Cardiac fibroblast (primary cell): ENCODE results near the gene LIX1L.

Experiments
- DNase-seq, 2 donors: peaks; one replicate each; pipeline versions ENCODE4 v3.0.0 to v3.0.0-alpha.2; 2010; ENCODE audit warnings: low read depth in 2 of 2
- H3K4me3 ChIP-seq, 2 donors: replicated peaks in 1 of 2; 1 replicate in 1 of 2; 2 replicates in 1 of 2; pipeline ENCODE4 v1.5.1; 2011; ENCODE audit warnings: low read depth in 2 of 2, low read length in 2 of 2, mild to moderate bottlenecking in 2 of 2, moderate library complexity in 1 of 2
- CTCF ChIP-seq: IDR thresholded peaks from one replicate; pipeline ENCODE4 v1.5.1; 2011; ENCODE audit warnings: low read depth, mild to moderate bottlenecking, low read length, inconsistent platforms

LIX1L gene

GRCh38 chr1:145886390-145886789 lies 71.4 kb downstream of the LIX1L start:
- peak overlapping the region; percentile 64 to 67 for H3K4me3 ChIP-seq
- DNase-seq, result no peak
- TF ChIP-seq CTCF, result no peak

- peak; percentile 59 to 65 for DNase-seq
- no peak for TF ChIP-seq CTCF
- H3K4me3 ChIP-seq, result peak within 1 kb of the TSS; percentile 64 to 67
Measured at GRCh38 chr1:145885738-145886287, 72.0 kb downstream of the LIX1L start, which contains the start of gene ANKRD35. TSS of gene ANKRD35 (minus strand) at chr1:145885866. CDS start at chr1:145885758, 108 bp downstream.

- peak; percentile 65 to 85 for DNase-seq
Measured at GRCh38 chr1:145884675-145885074, 73.1 kb downstream of the LIX1L start.

More at GRCh38 chr1:145884675-145885074, 73.1 kb downstream of the LIX1L start:
- H3K4me3 ChIP-seq, result peak overlapping the region in 1 of 2 donors; percentile 64
- TF ChIP-seq CTCF, result no peak
